Body of pancreas (tissue), 4 donors: Measurements from ENCODE around the gene OR5H6. TPM values are rescaled to one million over a fixed set of nuclear protein-coding genes. Genes with fewer than 3 reads are reported as not detected.
"Not testable (repeated sequence)": the region's sequence is repeated elsewhere in the genome, so short reads cannot be mapped to it uniquely, and the experiment has no call there.

Experiments used
- ATAC-seq: fragments of 150-250 bp; one replicate; pipeline ENCODE4 v1.9.1; 2016
- DNase-seq, 4 donors: peaks; one replicate each; pipeline ENCODE4 v3.0.0-alpha.2; 2019
- H3K27ac ChIP-seq, 4 donors: fragments of 200-600 bp; sonication (generic); 1 replicate in 3 of 4; 2 replicates in 1 of 4; pipeline versions ENCODE4 v1.5.1 to v1.6.1; 2016 to 2019; ENCODE audit warnings: mild to moderate bottlenecking in 1 of 4, mixed read lengths in 1 of 4, moderate library complexity in 1 of 4
- H3K27me3 ChIP-seq, 2 donors: fragments of 200-600 bp; sonication (generic); one replicate each; pipeline ENCODE4 v1.6.0; 2016; ENCODE audit warnings: mild to moderate bottlenecking in 1 of 2
- H3K36me3 ChIP-seq, 2 donors: fragments of 200-600 bp; sonication (generic); replicated peaks in 1 of 2; 2 replicates each; pipeline ENCODE4 v1.5.1; 2016; ENCODE audit warnings: low read depth in 2 of 2; ENCODE audit not compliant: insufficient read depth in 1 of 2
- H3K4me1 ChIP-seq: fragments of 200-600 bp; sonication (generic); one replicate; pipeline ENCODE4 v1.6.0; 2016
- H3K4me3 ChIP-seq, 2 donors: fragments of 200-600 bp; sonication (generic); 1 replicate in 1 of 2; 2 replicates in 1 of 2; pipeline ENCODE4 v1.5.1; 2016 to 2019
- H3K9me3 ChIP-seq, 3 donors: fragments of 200-600 bp; sonication (generic); 1 replicate in 2 of 3; 2 replicates in 1 of 3; pipeline ENCODE4 v1.5.1; 2016
- POLR2A ChIP-seq, 3 donors: fragments of 450-650 bp; IDR thresholded peaks; one replicate each; pipeline ENCODE4 v1.6.1; 2016; ENCODE audit warnings: antibody characterized with exemption in 3 of 3, mild to moderate bottlenecking in 2 of 3
- WGBS, 2 donors: methylation state at CpG; one replicate each; pipeline ENCODE4 v1.1.5; 2017; 5-methylcytosine and 5-hydroxymethylcytosine counted together
- intact Hi-C: fragments of 100-400 bp; cut with DNase I; formaldehyde crosslinking; loops from one replicate; pipeline ENCODE4 v1.15.1; 2023
- total RNA-seq, 2 donors: library from RNA; depleted of rRNA; stranded (reverse); fragments of >200 nt; gene quantifications; one replicate each; pipeline ENCODE4 v1.1.0, GENCODE V29; 2016
- TF ChIP-seq, protein P1 (sequence below), 7 experiments: fragments of 450-650 bp in 4 of 7; fragments of 200-600 bp in 3 of 7; sonication (generic) in 3 of 7; IDR thresholded peaks; one replicate each; pipeline ENCODE4 v1.5.1; 2016 to 2019; ENCODE audit warnings: antibody characterized with exemption in 7 of 7

OR5H6 gene
- total RNA-seq, 2 donors from 2014 or later: not detected

DNA sequence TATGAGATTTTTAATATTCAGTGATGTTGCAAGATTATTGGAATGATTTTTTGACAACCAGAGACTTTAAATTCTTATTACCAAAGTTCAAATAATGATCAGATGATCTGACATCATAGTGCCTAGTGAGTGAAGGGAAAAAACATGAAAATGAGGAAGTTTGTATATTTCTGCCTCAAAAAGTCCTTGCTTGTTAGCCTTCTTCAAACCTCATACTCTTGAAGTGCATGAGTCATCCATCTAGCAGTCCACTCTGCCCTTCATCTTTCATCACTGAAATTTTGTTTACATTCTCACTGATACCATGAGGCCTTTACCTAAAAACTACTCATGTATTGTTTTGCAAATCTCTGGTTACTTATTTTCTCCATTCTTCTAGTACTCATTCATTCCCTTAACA is 23.9 kb upstream of the OR5H6 start:
- H3K4me1 ChIP-seq: no peaks in the 10 kb centered on the region
- H3K27me3 ChIP-seq: no peaks in the 10 kb centered on the region
- no peak for TF ChIP-seq POLR2A (IDR thresholded peaks at IDR 0.05)
- TF ChIP-seq, protein P1, sequence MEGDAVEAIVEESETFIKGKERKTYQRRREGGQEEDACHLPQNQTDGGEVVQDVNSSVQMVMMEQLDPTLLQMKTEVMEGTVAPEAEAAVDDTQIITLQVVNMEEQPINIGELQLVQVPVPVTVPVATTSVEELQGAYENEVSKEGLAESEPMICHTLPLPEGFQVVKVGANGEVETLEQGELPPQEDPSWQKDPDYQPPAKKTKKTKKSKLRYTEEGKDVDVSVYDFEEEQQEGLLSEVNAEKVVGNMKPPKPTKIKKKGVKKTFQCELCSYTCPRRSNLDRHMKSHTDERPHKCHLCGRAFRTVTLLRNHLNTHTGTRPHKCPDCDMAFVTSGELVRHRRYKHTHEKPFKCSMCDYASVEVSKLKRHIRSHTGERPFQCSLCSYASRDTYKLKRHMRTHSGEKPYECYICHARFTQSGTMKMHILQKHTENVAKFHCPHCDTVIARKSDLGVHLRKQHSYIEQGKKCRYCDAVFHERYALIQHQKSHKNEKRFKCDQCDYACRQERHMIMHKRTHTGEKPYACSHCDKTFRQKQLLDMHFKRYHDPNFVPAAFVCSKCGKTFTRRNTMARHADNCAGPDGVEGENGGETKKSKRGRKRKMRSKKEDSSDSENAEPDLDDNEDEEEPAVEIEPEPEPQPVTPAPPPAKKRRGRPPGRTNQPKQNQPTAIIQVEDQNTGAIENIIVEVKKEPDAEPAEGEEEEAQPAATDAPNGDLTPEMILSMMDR (IDR thresholded peaks at IDR 0.05): no peak
- H3K9me3 ChIP-seq: no peaks in the 10 kb centered on the region
- ATAC-seq (no peak), DNase-seq (no peak)
- intact Hi-C loops: no loop called here
- no peaks in the 10 kb centered on the region for H3K36me3 ChIP-seq
- H3K27ac ChIP-seq: no peak overlapping the region
- H3K4me3 ChIP-seq: no peak overlapping the region

DNA sequence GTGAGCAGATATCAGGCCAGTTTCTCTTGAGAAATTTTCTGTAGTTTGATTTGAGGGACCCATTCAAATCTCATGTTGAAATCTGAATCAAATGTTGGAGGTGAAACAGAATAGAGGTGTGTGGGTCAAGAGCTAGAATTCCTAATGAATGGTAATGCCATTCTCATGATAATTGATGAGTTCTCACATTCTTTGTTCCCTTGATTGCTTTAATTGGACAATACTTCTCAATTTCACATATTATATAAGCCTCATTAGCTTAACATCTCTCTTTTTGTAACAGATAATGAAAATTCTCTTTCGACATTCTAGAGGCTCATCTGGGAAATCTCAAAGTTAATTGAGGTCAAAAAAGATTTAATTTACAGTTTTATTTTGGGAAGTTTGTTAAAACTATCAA is 21.9 kb upstream of the OR5H6 start:
- TF ChIP-seq POLR2A (IDR thresholded peaks at IDR 0.05): no peak
- TF ChIP-seq, protein P1 (IDR thresholded peaks at IDR 0.05): no peak
- Histone ChIP-seq H3K36me3 (no peaks in the 10 kb centered on the region), H3K27ac (no peak overlapping the region), H3K27me3 (no peaks in the 10 kb centered on the region), H3K4me1 (no peaks in the 10 kb centered on the region), H3K9me3 (no peaks in the 10 kb centered on the region), H3K4me3 (no peak overlapping the region)
- no peak for ATAC-seq
- 14 to 58% methylated on average over 1 of the region's 1 CpG for WGBS, 2 donors
- no peak for DNase-seq
- intact Hi-C loops: no loop called here

DNA sequence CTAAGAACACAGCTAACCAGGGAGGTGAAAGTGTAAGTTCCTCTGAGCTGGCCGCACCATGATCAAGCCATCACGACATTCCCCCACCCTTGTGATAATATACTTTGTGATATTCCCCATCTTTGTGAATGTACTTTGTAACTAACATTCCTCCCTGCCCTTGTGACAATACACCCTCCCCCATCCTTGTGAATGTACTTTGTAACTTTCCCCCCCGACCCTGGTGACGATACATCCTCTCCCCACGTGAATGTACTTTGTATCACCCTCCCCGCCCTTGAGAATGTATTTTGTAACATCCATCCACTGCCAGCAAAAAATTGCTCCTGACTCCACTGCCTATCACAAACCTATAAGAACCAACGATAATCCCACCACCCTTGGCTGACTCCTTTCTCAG is 20.2 kb upstream of the OR5H6 start:
- H3K27ac ChIP-seq: no peak overlapping the region
- H3K36me3 ChIP-seq: no peaks in the 10 kb centered on the region
- no peak for ATAC-seq
- intact Hi-C loops: no loop called here
- no peaks in the 10 kb centered on the region for H3K9me3 ChIP-seq
- TF ChIP-seq, protein P1 (IDR thresholded peaks at IDR 0.05): no peak
- WGBS, 2 donors: 49 to 52% methylated on average over 7 of the region's 7 CpGs
- DNase-seq: no peak
- H3K4me1 ChIP-seq: no peaks in the 10 kb centered on the region
- H3K4me3 ChIP-seq: no peak overlapping the region
- H3K27me3 ChIP-seq: no peaks in the 10 kb centered on the region

- no peak for DNase-seq
- H3K36me3 ChIP-seq: no peaks in the 10 kb centered on the region
- no peaks in the 10 kb centered on the region for H3K9me3 ChIP-seq
- ATAC-seq: no peak
- intact Hi-C loops: no loop called here
- TF ChIP-seq, protein P1 (IDR thresholded peaks at IDR 0.05): no peak
- TF ChIP-seq POLR2A (IDR thresholded peaks at IDR 0.05): no peak
- H3K4me3 ChIP-seq: no peak overlapping the region
- H3K27ac ChIP-seq: no peak overlapping the region
- no peaks in the 10 kb centered on the region for H3K27me3 ChIP-seq
- 76 to 78% methylated on average over 10 of the region's 10 CpGs for WGBS, 2 donors
- no peaks in the 10 kb centered on the region for H3K4me1 ChIP-seq
Observed at GRCh38 chr3:98246142-98246541, 17.9 kb upstream of the OR5H6 start.

- H3K36me3 ChIP-seq, H3K9me3 ChIP-seq, H3K4me1 ChIP-seq, H3K4me3 ChIP-seq, H3K27me3 ChIP-seq, DNase-seq, intact Hi-C loops, ATAC-seq, H3K27ac ChIP-seq: not testable (repeated sequence)
- 42 to 69% methylated on average over 5 of the region's 5 CpGs for WGBS, 2 donors
Observed at GRCh38 chr3:98256026-98256425, 8.0 kb upstream of the OR5H6 start.
